Measurements from ENCODE around the gene RPS15. TPM values are rescaled to one million over a fixed set of nuclear protein-coding genes. Genes with fewer than 3 reads are reported as not detected.

The RPS15 gene
- total RNA-seq, 1 donor from 2014 or later: 3,906 TPM

- Histone ChIP-seq H3K27ac (peak overlapping the region; percentile 91), H3K4me1 (peaks cover 63% of the 10 kb centered on the region), H3K36me3 (no peaks in the 10 kb centered on the region), H3K27me3 (no peaks in the 10 kb centered on the region), H3K9me3 (no peaks in the 10 kb centered on the region), H3K4me3 (peak overlapping the region; percentile 90 to 100)
- no peak for DNase-seq (ENCODE audit: extremely low spot score in 2 of 2)
- intact Hi-C loops (cut with DNase I): no loop called here
- no peak for TF ChIP-seq POLR2A (IDR thresholded peaks at IDR 0.05)
- no peak for TF ChIP-seq CTCF (IDR thresholded peaks at IDR 0.05)
- TF ChIP-seq POLR2AphosphoS5 (IDR thresholded peaks at IDR 0.05; ENCODE audit: insufficient read depth in 1 of 2, low read depth in 1 of 2): peak in 1 of 2 donors; percentile 43
Measured at GRCh38 chr19:1408300-1409203, 29.6 kb upstream of the RPS15 start.

GRCh38 chr19:1409204-1410005 lies 28.8 kb upstream of the RPS15 start:
- intact Hi-C loops (cut with DNase I): no loop called here
- Histone ChIP-seq H3K9me3 (no peaks in the 10 kb centered on the region), H3K27me3 (no peaks in the 10 kb centered on the region), H3K27ac (peak overlapping the region; percentile 91), H3K4me1 (peaks cover 66% of the 10 kb centered on the region), H3K4me3 (peak overlapping the region; percentile 90 to 100), H3K36me3 (no peaks in the 10 kb centered on the region)
- no peak for TF ChIP-seq CTCF (IDR thresholded peaks at IDR 0.05)
- TF ChIP-seq POLR2AphosphoS5 (IDR thresholded peaks at IDR 0.05; ENCODE audit: insufficient read depth in 1 of 2, low read depth in 1 of 2): no peak
- TF ChIP-seq POLR2A (IDR thresholded peaks at IDR 0.05): no peak
- no peak for DNase-seq (ENCODE audit: extremely low spot score in 2 of 2)

GRCh38 chr19:1410136-1410786 lies 27.9 kb upstream of the RPS15 start:
- H3K9me3 ChIP-seq: no peaks in the 10 kb centered on the region
- H3K4me3 ChIP-seq: peak overlapping the region; percentile 90 to 100
- no peak for DNase-seq (ENCODE audit: extremely low spot score in 2 of 2)
- no peaks in the 10 kb centered on the region for H3K27me3 ChIP-seq
- peak overlapping the region; percentile 45 for H3K27ac ChIP-seq
- TF ChIP-seq POLR2AphosphoS5 (IDR thresholded peaks at IDR 0.05; ENCODE audit: insufficient read depth in 1 of 2, low read depth in 1 of 2): peak in 1 of 2 donors; percentile 33
- TF ChIP-seq POLR2A (IDR thresholded peaks at IDR 0.05): no peak
- intact Hi-C loops (cut with DNase I): no loop called here
- H3K4me1 ChIP-seq: peaks cover 74% of the 10 kb centered on the region
- H3K36me3 ChIP-seq: no peaks in the 10 kb centered on the region

- H3K27ac ChIP-seq: peak overlapping the region; percentile 45
- intact Hi-C loops (cut with DNase I): no loop called here
- H3K4me3 ChIP-seq: peak overlapping the region in 1 of 2 donors; percentile 100
- no peaks in the 10 kb centered on the region for H3K27me3 ChIP-seq
- H3K36me3 ChIP-seq: no peaks in the 10 kb centered on the region
- no peak for TF ChIP-seq POLR2A (IDR thresholded peaks at IDR 0.05)
- no peak for TF ChIP-seq CTCF (IDR thresholded peaks at IDR 0.05)
- no peak for TF ChIP-seq POLR2AphosphoS5 (IDR thresholded peaks at IDR 0.05; ENCODE audit: insufficient read depth in 1 of 2, low read depth in 1 of 2)
- no peaks in the 10 kb centered on the region for H3K9me3 ChIP-seq
- no peak for DNase-seq (ENCODE audit: extremely low spot score in 2 of 2)
- peaks cover 79% of the 10 kb centered on the region for H3K4me1 ChIP-seq
Measured at GRCh38 chr19:1410789-1411188, 27.4 kb upstream of the RPS15 start.
